HG03439 (cell line): Measurements from ENCODE around the gene RPTOR.

Experiments
- ATAC-seq: cut with Tn5 transposase; IDR thresholded peaks from one replicate; pipeline ENCODE4 v1.9.1; 2021; ENCODE audit warnings: mild to moderate bottlenecking, moderate library complexity; ENCODE audit not compliant: unreplicated experiment

The RPTOR gene

GRCh38 chr17:80636361-80637018 lies 91.9 kb downstream of the RPTOR start:
- no peak for ATAC-seq

DNA sequence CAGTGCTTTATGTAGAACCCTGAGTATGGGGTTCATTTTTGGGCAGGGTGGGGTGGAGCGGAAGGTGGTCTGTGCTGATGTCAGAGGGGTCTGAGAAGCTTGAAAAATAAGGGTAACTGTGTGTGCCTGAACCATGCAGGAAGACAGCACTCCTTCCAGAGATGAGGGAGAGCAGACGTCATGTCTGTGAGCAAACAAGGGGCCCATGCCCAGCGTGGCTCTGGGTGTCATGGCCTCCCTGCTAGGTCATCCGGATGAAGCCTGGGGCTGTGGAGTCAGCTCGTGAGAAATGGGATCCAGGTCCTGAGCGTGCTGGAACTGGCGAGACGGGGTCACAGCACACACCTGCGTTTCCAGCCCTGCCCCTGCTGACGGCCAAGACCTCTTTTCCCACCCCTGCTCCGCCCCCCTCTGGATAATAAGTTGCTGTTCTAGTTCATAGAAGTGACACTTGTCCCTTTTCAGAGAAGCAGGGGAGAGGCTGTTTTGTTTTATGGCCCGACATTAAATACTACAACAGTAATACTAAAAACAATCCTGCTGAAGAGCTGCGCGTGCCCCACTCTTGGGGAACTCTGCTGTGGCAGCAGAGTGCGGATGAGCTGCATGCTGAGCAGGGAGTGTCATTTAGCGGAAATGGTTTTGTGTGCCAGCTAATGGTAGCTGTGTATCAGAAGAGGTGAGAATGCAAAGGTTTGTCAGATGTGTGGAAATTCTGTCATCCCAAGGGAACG lies 92.6 kb downstream of the RPTOR start:
- ATAC-seq = no peak

- no peak for ATAC-seq
These were observed 95.0 kb downstream of the RPTOR start for GRCh38 chr17:80639658-80640057.

DNA sequence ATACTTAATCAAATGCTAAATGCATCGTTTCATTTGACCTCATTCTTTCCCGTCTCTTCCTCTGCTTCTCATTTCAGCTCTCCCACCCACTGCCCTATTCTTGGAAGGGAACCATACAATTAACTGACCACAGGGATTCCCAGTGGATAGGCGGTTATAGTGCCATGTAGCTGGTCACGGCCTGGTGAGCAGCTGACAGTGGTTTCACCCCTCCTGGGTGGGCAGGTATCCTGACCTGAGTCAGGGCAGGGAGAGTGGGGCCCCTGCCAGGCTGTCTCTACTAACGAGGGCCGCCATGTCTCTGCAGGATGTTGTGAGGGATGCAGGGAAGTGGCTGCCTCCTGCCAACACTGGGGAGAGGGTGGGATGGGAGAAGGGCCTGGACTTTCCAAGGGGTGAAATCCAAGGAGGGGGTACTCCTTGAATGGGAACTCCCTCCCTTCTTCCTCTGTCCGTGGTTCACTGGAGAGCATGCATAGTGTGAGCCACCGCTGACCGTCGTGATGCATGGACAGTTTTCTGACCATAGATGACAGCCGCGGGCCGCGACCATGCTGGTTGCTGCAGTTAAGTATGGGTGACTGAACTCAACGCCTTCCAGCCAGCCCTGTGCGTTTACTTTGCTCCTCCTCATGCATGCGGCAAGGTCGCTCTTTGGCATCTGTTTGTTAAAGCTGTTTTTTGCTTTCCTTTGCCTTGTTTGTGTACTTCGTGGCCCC lies 95.9 kb downstream of the RPTOR start:
- ATAC-seq = no peak

DNA sequence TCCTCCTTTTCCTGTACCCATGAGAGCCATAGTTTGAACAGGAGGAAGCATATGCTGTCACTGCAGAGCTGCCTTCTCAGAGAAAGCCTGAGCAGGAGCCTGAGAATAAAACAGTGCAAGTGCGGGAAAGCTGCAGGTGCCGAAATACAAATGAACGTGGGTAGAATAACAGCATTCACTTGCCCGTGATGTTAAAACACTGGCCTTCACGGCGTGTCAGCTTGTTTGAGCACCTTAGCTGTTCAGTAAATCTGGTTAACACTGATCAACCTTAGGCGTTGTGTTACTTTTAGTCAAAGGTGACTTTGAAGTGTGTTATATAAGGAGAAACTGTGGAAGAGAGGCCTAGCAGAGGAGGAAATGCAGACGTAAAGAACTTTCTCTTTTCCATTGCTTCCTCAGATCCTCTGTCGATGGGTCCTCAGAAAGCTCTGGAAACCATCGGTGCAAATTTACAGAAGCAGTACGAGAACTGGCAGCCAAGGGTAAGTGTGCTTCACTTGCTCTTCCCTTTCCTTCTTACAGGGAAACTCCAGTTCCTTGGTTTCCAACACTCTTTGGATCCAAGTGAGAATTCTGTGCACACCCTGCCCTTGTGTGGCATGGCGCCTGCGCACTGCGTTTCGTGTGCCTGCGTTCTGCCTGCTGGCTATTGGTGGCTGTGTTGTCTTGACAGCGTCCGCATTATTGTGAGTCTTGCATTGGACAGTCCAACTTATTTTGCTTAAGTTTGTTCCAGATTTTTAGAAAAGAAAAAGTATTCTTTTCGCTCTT lies 98.9 kb downstream of the RPTOR start:
- ATAC-seq = no peak

- no peak for ATAC-seq
These were observed 99.9 kb downstream of the RPTOR start for GRCh38 chr17:80644536-80644935.

GRCh38 chr17:80645706-80646325 lies 101.2 kb downstream of the RPTOR start:
- ATAC-seq = no peak

- no peak for ATAC-seq
These were observed 101.7 kb downstream of the RPTOR start for GRCh38 chr17:80646328-80646727.

DNA sequence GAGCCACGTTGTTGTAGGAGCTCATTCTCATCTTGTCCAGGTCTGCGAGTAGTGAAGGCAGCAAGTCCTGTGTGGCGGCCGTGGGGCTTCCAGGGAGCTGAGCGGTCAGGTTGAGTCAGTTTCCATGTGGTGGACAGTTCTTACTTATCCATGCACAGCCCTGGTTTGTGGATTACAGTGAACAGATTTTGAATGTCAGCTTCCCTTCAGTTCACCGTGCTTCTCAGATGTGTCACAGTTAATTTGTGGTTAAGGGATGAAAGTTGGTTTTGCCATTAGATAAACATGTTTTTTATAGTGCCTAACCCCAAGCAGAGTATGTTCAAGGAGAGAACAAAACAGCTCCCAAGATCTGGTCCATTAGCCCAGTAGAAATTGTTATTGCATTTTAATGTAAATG lies 103.1 kb downstream of the RPTOR start:
- no peak for ATAC-seq

DNA sequence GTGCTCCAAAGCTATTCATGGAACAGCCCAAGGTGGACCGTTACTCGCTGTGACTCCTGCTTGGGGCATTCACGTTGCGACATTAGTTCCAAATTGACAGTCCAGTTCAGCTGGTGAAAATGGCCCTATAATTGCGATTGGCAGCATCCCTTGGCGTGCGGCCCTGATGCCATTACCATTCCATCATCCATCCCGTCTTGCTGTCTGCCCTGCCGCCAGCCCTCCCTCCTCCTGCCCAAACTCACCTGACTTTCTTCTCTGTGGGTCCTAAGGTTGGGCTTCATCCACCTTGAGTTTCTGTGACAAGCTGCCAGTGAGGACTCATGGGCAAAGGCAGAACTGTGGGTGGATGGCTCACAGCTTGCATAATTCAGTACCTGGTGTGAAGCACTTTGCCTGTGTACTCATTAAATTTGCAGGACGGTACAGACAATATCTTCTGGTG lies 104.6 kb downstream of the RPTOR start:
- no peak for ATAC-seq

GRCh38 chr17:80649672-80650330 lies 105.2 kb downstream of the RPTOR start:
- no peak for ATAC-seq

DNA sequence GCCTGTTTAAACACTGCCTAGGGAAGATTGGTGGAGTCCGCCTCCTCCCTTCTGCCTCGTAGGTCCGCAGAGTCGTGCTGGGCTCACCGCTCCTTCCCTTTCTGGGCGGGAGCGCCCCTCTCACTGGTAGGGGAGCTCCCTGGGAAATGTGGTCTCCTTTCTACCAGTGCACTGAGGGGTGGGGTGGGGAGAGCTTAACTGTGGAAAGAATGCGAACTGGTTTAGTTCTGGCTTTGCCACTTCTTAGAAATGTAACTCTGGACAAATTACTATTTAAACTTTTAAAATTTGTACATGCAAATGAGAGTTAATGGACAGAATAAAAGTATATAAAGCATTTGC lies 105.7 kb downstream of the RPTOR start:
- no peak for ATAC-seq

DNA sequence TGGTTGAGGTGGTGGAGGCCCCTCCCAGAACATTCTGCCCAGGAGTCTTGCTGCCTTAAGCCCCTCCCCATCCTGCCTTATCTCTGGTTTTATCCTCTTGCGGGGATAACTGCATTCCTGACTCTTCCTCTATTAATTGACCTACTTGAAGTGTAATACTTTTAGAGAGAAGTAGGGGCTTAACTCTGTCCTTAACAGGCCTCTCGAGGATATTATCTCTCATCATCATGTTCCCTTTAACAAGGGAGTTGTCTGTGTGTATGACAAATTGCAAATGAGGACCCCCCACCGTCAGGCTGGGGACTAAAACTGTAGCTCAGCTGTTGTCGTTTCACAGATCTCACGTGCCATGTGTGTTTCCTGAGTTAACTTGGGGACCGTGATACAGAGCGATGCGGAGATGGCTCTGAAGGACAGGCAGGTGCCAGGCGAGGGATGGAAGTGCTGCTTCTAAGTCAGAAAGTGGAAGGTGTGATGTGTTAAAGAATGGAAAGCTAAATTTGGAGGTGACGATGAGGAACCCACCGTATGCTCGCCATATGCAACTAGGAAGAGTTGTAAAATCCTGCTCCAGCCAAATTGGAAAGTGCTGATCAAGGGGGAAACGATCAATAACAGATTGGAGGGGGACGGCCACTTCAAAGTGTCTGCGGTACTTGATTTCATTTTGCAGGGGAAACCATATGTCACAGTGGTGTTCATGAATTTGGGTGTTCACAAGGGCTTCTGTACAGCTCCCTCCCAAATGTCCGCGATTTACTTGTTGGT lies 106.3 kb downstream of the RPTOR start:
- no peak for ATAC-seq

GRCh38 chr17:80652756-80653330 lies 108.2 kb downstream of the RPTOR start:
- no peak for ATAC-seq

DNA sequence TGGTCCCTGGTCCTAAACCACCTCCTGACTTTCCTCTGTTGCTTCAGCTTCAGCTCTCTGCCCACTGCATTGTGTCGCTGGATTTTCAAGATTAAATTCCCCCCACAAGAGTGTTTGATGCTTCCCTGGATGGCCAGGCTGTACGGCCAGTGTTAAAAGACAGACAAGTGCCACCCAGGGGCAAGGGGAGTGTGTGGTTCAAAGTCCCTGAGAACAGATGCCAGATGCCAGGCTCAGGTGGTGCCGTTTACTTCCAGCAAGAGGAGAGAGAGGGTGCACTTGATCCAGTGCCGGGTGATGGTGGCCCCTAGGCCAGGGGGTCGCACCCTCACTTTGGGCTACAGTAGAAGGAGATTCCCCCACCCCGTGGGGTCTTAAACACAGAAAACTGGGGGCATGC lies 109.2 kb downstream of the RPTOR start:
- ATAC-seq = no peak

DNA sequence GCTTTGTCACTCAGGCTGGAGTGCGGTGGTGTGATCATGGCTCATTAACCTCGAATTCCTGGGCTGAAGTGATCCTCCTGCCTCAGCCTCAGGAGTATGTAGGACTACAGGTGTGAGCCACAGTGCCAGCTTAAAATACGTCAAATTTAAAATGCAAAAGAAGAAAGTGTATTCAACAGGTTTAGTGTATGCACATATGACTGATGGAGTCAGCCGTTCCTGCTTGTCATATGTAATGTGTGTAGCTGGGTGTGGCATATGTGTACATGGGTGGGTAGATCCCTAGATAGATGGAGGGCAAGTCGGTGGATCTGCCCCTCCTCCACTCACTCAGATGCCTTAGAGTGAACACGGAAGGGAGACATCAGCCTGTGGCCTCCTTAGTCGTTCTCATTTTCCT lies 111.0 kb downstream of the RPTOR start:
- no peak for ATAC-seq

DNA sequence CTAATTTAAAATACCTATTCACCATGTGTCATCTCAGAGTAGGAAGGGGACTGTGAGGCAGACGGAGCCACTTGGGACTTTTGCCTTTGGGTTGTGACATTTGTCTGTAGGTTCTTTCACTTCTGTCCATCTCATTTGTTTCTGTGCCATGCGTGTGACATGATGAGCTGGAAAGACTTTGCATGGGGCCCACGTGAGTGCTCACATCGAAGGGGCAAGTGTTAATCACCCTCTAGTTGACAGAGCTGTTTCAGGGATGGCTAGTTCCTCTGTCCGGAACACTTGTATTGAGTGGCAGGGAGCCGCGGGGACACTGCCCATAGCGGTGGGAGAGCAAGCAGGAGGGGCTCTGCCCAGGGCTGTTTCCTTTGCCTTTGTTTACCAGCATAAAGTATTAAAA lies 112.0 kb downstream of the RPTOR start:
- no peak for ATAC-seq

GRCh38 chr17:80657561-80657960 lies 112.9 kb downstream of the RPTOR start:
- ATAC-seq = no peak

- no peak for ATAC-seq
These were observed 114.2 kb downstream of the RPTOR start for GRCh38 chr17:80658821-80659220.
